Peyer's patch (tissue), 4 donors: ENCODE data around the gene EVA1A.

Experiments
- POLR2A ChIP-seq, 2 donors: fragments of 450-650 bp; IDR thresholded peaks; one replicate each; pipeline ENCODE4 v1.5.1; 2017; ENCODE audit warnings: antibody characterized with exemption in 2 of 2, mild to moderate bottlenecking in 2 of 2, moderate library complexity in 2 of 2
- TF ChIP-seq, protein P1 (sequence below), 6 experiments: fragments of 450-650 bp in 4 of 6; fragments of 200-600 bp in 2 of 6; sonication (generic) in 1 of 6; IDR thresholded peaks; one replicate each; pipeline ENCODE4 v1.5.1; 2017 to 2019; ENCODE audit warnings: antibody characterized with exemption in 6 of 6, mild to moderate bottlenecking in 3 of 6, moderate library complexity in 1 of 6

GRCh38 chr2:75577280-75577679 is 16.5 kb upstream of the EVA1A start:
- no peak for TF ChIP-seq POLR2A (IDR thresholded peaks at IDR 0.05)
- TF ChIP-seq, protein P1, sequence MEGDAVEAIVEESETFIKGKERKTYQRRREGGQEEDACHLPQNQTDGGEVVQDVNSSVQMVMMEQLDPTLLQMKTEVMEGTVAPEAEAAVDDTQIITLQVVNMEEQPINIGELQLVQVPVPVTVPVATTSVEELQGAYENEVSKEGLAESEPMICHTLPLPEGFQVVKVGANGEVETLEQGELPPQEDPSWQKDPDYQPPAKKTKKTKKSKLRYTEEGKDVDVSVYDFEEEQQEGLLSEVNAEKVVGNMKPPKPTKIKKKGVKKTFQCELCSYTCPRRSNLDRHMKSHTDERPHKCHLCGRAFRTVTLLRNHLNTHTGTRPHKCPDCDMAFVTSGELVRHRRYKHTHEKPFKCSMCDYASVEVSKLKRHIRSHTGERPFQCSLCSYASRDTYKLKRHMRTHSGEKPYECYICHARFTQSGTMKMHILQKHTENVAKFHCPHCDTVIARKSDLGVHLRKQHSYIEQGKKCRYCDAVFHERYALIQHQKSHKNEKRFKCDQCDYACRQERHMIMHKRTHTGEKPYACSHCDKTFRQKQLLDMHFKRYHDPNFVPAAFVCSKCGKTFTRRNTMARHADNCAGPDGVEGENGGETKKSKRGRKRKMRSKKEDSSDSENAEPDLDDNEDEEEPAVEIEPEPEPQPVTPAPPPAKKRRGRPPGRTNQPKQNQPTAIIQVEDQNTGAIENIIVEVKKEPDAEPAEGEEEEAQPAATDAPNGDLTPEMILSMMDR (IDR thresholded peaks at IDR 0.05) = no peak
